AG20443 (cell line): ENCODE results near the gene STRC.
"Not testable (repeated sequence)": the region's sequence is repeated elsewhere in the genome, so short reads cannot be mapped to it uniquely, and the experiment has no call there.

Source experiments
- DNase-seq: peaks from one replicate; pipeline ENCODE4 v3.0.0; 2012; ENCODE audit warnings: low spot score, mixed read lengths

STRC gene

GRCh38 chr15:43618700-43619099 lies at the start of gene STRC:
STRC (minus strand) TSS chr15:43618800; CDS start chr15:43618722, 78 bp downstream.
- not testable (repeated sequence) for DNase-seq

GRCh38 chr15:43666177-43666576 lies 47.6 kb upstream of the STRC start:
- DNase-seq: not testable (repeated sequence)

GRCh38 chr15:43663333-43663732 lies 44.7 kb upstream of the STRC start:
- DNase-seq: not testable (repeated sequence)

GRCh38 chr15:43662293-43662692 lies 43.7 kb upstream of the STRC start:
- not testable (repeated sequence) for DNase-seq

GRCh38 chr15:43659727-43660126 lies 41.1 kb upstream of the STRC start:
- DNase-seq: not testable (repeated sequence)

GRCh38 chr15:43649430-43649926 lies 30.9 kb upstream of the STRC start:
- DNase-seq: not testable (repeated sequence)

- DNase-seq: no peak
Measured at GRCh38 chr15:43648649-43649429, 30.2 kb upstream of the STRC start, which contains the start of gene CATSPER2. CATSPER2 (minus strand) TSS chr15:43648844; CDS start chr15:43648061, 783 bp downstream.

GRCh38 chr15:43638464-43639204 lies 20.0 kb upstream of the STRC start:
- DNase-seq: not testable (repeated sequence)

- not testable (repeated sequence) for DNase-seq
Measured at GRCh38 chr15:43626937-43627336, 8.3 kb upstream of the STRC start.

GRCh38 chr15:43625106-43625505 lies 6.5 kb upstream of the STRC start:
- DNase-seq: peak; percentile 11

- DNase-seq: not testable (repeated sequence)
Measured at GRCh38 chr15:43622068-43622799, 3.6 kb upstream of the STRC start.

GRCh38 chr15:43617750-43618149 lies 850 bp downstream of the STRC start:
- not testable (repeated sequence) for DNase-seq

GRCh38 chr15:43602233-43602632 lies 16.4 kb downstream of the STRC start:
- DNase-seq: not testable (repeated sequence)

GRCh38 chr15:43600200-43600599 lies 18.4 kb downstream of the STRC start:
- not testable (repeated sequence) for DNase-seq

GRCh38 chr15:43599131-43599530 lies 19.5 kb downstream of the STRC start:
- DNase-seq: not testable (repeated sequence)

GRCh38 chr15:43593328-43594190 lies 25.0 kb downstream of the STRC start, which contains the start of gene CKMT1B:
CKMT1B (plus strand) TSS chr15:43594027; CDS start chr15:43594219, 192 bp downstream.
- not testable (repeated sequence) for DNase-seq

- not testable (repeated sequence) for DNase-seq
Measured at GRCh38 chr15:43592841-43593240, 25.8 kb downstream of the STRC start.

- not testable (repeated sequence) for DNase-seq
Measured at GRCh38 chr15:43589778-43590466, 28.7 kb downstream of the STRC start, which contains the start of gene PPIP5K1. PPIP5K1 (minus strand) TSS chr15:43590208; CDS start chr15:43584504, 5,704 bp downstream.

- not testable (repeated sequence) for DNase-seq
Measured at GRCh38 chr15:43574607-43575006, 44.0 kb downstream of the STRC start.

GRCh38 chr15:43566615-43567014 lies 52.0 kb downstream of the STRC start:
- DNase-seq: not testable (repeated sequence)
